ENCODE data around the gene ANTXR1.

DNA sequence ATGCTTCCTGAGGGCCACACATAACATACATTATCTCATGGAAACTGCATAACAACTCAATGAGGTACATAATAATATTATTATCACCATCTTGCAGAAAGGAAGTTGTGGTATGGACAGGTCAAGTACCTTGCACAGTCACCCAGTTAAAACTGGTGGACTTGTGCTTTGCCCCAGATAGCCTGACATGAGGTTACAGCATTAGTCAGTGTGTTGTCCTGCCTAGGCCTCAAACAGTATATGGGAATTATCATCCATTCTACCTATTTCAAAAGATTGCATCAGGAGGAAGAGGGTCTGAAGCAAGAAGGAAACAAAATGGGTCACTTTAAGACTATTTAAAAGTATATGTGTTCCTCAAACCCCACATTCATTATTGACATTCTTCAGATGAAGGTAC is 5.4 kb upstream of the ANTXR1 start:
- TF ChIP-seq, protein P1, sequence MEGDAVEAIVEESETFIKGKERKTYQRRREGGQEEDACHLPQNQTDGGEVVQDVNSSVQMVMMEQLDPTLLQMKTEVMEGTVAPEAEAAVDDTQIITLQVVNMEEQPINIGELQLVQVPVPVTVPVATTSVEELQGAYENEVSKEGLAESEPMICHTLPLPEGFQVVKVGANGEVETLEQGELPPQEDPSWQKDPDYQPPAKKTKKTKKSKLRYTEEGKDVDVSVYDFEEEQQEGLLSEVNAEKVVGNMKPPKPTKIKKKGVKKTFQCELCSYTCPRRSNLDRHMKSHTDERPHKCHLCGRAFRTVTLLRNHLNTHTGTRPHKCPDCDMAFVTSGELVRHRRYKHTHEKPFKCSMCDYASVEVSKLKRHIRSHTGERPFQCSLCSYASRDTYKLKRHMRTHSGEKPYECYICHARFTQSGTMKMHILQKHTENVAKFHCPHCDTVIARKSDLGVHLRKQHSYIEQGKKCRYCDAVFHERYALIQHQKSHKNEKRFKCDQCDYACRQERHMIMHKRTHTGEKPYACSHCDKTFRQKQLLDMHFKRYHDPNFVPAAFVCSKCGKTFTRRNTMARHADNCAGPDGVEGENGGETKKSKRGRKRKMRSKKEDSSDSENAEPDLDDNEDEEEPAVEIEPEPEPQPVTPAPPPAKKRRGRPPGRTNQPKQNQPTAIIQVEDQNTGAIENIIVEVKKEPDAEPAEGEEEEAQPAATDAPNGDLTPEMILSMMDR (IDR thresholded peaks at IDR 0.05 in 2 of 3, conservative IDR thresholded peaks at IDR 0.05 in 1 of 3; ENCODE audit: insufficient read depth in 2 of 3, low read depth in 1 of 3, low read length in 3 of 3), result no peak
- TF ChIP-seq MAFK (IDR thresholded peaks at IDR 0.05; ENCODE audit: low read length), result no peak
- TF ChIP-seq ZC3H4 (CRISPR knock-in tag; IDR thresholded peaks at IDR 0.05; ENCODE audit: borderline replicate concordance), result no peak
- no peak for TF ChIP-seq IRF1 (CRISPR knock-in tag; IDR thresholded peaks at IDR 0.05; ENCODE audit: borderline replicate concordance)
- no peak for TF ChIP-seq NELFE (IDR thresholded peaks at IDR 0.05; ENCODE audit: insufficient read depth, insufficient read length)
- TF ChIP-seq, protein P2, sequence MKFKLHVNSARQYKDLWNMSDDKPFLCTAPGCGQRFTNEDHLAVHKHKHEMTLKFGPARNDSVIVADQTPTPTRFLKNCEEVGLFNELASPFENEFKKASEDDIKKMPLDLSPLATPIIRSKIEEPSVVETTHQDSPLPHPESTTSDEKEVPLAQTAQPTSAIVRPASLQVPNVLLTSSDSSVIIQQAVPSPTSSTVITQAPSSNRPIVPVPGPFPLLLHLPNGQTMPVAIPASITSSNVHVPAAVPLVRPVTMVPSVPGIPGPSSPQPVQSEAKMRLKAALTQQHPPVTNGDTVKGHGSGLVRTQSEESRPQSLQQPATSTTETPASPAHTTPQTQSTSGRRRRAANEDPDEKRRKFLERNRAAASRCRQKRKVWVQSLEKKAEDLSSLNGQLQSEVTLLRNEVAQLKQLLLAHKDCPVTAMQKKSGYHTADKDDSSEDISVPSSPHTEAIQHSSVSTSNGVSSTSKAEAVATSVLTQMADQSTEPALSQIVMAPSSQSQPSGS (CRISPR knock-in tag; IDR thresholded peaks at IDR 0.05), result no peak
- no peak for TF ChIP-seq NR2C2 (CRISPR knock-in tag; IDR thresholded peaks at IDR 0.05)
- TF ChIP-seq NR2C2 (tag; IDR thresholded peaks at IDR 0.05), result no peak
- TF ChIP-seq REST (IDR thresholded peaks at IDR 0.05; ENCODE audit: borderline replicate concordance), result no peak
- no peak for TF ChIP-seq REST (CRISPR knock-in tag; IDR thresholded peaks at IDR 0.05; ENCODE audit: low read depth)
